GM15510 (cell line): ENCODE data around the gene HAVCR2.
A peak's percentile ranks its signal among the peaks of the same experiment; 100 is the strongest.

Experiments used
- POLR2A ChIP-seq: IDR thresholded peaks from 3 replicates; pipeline ENCODE4 v1.6.1; 2011; ENCODE audit warnings: borderline replicate concordance; ENCODE audit not compliant: insufficient read length; ENCODE audit errors: extremely low read depth

HAVCR2 gene

DNA sequence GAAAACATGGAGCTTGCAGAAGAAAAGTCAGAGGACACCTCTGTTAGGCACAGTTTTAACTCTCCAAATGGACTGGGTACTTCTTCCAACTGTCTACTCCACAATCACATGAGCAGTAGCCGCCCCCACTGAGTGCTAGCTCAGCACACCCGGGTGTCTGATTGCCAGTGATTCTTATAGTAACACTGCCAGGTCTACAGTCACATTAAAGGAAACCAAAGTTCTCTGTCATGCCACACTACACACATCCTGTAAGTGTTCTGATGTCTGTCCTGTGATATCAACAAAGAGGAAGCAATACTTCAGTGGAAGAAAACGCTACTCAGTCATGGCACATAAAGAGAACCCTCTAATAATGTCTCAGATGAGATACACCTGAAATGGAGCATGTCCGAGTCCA lies at the start of gene HAVCR2:
Gene HAVCR2, minus strand, starts transcription at position 69 of the 400 bp plus-strand sequence. Its CDS starts 61 bp downstream, at position 8.
- no peak for TF ChIP-seq POLR2A

DNA sequence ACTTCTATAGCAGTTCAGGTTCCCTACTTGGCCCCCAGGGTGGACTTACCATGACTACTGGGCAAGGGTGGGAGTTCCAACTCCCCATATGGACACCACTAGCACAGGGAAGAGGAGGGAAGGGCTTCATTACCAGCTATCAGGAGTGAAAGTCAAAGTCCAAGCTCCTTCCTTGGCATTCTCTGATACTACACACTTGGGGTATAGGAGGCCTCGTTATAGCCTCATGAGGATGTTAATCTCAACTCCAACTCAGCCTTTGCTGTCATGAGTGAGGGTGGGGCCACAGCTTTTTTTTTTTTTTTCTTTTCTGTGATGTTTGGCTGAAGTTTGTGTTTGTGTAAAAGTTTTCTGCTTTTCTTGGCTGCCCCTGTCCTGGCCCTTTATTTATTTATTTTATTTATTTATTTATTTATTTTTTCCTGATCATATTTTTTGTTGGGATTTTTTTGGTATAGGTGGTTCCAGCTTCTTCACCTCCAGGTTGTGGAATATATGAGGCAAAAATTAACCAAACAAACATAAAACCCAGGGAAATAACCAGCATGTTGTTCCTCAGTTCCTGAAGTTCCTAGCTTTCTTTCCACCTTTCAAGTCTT lies 48.5 kb upstream of the HAVCR2 start:
- TF ChIP-seq POLR2A, result no peak

DNA sequence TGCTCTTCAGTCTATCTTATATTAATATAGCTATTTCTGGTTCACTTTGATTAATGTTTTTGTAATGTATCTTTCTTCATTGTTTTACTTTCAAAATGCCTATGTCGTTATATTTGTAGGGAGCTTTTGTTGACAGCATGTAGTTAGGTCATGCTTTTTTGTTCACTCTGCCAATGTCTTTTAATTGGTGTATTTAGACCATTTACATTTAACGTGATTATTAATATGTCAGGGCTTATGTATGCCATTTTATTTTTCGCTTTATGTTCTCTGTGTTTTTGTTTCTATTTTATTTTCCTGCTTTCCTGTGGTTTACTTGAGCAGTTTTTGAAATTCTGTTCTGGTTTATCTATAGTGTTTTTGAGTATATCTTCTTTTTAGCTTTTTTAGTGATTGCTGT lies 46.5 kb upstream of the HAVCR2 start:
- TF ChIP-seq POLR2A, result no peak

DNA sequence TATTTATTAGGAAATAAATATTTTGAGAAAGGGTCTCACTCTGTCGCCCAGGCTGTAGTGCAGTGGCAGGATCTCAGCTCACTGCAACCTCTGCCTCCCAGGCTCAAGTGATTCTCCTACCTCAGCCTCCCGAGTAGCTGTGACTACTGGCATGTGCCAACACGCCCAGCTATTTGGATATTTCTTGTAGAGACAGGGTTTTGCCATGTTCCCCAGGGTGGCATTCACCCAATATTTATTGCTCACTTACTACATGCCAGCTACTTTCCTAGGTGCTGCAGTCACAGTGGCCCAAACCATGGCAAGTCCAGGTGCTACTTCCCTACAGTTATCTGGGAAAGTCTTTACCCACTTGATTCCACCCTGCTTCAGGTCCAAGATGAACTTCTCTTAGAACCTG lies 42.2 kb upstream of the HAVCR2 start:
- TF ChIP-seq POLR2A, result no peak

DNA sequence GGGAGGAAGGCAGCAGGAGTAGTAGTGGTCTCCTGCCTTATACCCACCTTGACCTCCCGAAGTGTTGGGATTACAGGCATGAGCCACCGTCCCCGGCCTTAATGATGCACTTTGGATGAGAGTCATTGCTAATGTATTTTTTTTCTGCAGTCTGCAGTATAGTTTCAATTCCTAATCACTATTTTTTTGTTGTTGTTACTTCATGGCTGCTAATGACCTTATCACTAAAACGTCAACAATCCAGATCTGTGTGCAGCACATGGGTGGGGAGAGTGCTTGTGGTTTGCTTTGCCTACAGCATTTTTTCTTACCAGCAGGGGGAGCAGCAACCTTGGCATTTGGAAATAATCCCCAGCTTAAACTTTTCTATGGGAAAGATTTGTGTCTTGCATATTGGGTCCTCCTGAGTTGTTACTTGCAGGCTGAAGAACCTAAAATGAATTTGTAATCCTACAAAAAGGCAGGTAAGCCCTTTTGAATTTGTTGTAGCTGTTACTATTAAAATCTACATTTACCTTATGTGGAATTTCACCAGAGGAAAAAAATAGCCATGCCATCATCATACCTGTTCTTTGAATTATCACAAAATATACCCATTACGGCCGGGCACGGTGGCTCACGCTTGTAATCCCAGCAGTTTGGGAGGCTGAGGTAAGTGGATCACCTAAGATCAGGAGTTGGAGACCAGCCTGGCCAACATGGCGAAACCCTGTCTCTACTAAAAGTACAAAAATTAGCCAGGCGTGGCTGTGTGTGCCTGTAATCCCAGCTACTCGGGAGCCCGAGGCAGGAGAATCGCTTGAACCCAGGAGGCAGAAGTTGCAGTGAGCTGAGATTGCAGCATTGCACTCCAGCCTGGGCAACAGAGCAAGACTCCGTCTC lies 40.1 kb upstream of the HAVCR2 start:
- TF ChIP-seq POLR2A, result no peak

DNA sequence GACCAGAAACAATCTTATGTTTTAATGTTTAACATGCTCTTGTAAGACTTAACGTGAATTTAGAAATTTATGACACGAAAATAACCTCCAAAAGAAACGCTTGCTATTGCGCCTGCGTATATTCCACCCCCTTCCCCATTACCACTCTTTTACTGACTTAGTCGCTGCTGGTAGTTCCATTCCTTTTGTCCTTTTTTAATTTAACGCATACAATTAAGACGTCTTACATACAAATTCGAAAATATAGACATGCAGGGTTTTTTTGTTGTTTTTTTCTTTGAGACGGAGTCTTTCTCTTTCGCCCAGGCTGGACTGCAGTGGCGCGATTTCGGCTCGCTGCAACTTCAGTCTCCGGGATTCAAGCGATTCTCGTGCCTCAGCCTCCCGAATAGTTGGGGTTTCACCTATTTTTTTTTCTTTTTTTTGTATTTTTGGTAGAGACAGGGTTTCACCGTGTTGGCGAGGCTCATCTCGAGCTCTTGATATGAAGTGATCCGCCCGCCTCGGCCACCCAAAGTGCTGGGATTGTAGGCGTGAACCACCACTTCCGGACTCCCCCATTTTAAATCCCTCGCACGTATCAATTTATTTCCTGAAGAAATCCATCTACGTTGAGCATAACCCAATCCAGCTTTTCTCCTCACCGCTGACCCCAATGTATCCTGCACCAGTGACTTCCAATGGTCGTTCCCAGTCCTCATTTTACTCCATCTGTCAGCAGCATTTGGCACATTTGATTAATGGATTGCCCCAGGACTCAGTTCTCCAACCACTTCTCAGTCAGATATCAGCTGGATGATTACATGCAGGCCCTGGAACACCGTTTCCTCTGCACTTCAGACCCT lies 34.5 kb upstream of the HAVCR2 start:
- TF ChIP-seq POLR2A, result no peak

DNA sequence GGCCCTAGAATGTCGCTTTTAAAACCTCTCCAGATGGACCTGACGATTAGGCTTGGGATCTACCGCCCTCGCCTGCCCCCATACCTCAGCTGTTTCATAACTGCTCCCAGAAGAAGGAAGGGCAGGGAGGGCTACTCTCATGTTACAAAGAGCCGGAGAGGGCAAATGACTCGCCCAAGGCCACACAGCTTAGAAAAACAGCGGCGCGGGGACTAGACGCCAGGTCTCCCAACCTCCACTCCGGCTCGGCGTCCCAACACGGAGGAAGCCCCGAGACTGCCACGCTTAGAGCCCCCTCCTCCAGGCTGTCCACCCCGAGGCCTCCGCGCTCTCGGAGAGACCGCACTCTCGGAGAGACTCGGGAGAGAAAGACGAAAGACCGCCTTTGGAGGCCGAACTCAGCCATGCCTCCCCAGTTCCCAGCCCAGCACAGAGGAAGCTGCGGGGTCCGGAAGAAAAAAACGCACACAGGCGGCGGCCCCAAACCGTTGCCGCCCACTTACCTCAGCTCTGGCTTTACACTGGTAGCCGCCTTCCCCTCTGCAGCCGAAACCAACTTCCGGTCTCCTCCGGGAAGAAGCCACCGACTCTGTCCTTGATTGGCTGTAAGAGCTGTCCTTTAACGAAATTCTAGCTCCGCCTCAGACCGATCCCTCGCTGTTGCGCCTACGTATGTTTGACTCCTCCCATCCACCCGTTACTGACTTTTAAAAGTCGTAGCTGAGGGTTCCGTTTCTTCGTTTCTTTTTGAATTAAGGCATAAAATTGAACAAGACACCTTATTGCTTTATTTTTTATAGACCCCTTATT lies 33.7 kb upstream of the HAVCR2 start, which contains the start of gene MED7:
Gene MED7, minus strand, starts transcription at position 549 of the 810 bp plus-strand sequence. CDS start 3,434 bp downstream, outside the sequence.
- TF ChIP-seq POLR2A, result peak; percentile 88

DNA sequence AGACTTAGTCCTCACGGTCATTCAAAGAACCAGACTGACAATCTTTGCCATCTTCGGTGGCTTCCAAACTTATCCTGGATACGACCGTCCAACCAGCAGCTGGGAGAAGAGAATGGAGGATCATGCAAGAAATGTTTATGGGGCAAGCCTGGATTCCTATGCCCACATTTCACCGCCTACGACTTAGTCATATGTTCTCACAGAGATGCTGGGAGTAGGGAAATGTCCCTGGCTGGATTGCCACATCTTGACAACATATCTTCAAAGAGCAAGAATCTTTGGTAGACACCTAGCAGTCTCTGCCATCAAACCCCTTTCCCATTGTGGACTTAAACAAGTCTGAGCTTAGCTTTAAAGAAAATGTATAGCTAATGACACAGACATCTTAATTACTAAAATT lies 28.8 kb upstream of the HAVCR2 start:
- TF ChIP-seq POLR2A, result no peak

DNA sequence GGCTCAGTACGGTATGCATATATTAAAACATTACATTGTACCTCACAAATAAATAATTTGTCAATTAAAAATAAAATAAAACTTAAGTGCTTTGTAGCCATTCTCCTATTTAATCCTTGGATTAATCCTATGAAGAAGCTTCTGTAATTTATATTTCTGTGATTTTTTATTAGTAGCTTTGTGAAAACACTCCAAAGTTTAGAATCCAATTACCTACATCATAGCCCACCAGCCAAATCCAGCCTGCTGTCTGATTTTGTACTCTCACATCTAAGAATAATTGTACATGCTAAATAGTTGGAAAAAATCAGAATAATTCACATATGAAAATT lies 23.4 kb upstream of the HAVCR2 start:
- TF ChIP-seq POLR2A, result no peak

DNA sequence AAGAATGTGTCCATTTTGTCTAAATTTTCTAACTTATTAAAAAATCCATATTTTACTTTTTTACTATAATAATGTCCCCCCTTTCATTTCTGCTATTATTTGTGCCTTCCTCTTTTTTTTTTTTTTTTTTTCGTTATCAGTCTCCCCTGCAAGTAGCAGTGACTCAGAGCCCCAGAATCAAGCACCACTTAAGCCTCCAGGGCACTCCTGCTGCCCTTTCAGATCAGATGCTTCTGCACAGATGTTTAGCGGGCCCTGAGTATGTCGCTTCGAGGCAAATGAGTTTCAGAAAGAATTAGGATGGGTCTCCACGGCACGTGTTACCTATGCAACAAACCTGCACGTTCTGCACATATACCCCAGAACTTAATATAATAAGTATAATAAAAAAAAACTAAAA lies 22.1 kb upstream of the HAVCR2 start:
- TF ChIP-seq POLR2A, result no peak

DNA sequence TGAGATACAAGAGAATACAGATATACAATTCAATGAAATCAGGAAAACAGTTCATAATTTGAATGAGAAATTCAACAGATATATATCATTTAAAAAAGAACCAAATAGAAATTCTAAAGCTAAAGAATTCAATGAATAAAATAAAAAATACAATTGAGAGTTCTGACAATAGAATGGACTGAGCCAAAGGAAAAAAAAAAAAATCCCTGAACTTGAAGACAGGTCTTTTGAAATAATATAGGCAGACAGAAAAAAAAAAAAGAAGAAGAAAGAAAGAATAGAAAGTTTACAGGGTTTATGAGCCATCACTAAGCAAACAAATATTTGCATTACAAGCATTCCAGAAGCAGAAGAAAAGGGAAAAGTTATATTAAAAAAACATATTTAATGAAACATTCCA lies 12.9 kb upstream of the HAVCR2 start:
- no peak for TF ChIP-seq POLR2A

DNA sequence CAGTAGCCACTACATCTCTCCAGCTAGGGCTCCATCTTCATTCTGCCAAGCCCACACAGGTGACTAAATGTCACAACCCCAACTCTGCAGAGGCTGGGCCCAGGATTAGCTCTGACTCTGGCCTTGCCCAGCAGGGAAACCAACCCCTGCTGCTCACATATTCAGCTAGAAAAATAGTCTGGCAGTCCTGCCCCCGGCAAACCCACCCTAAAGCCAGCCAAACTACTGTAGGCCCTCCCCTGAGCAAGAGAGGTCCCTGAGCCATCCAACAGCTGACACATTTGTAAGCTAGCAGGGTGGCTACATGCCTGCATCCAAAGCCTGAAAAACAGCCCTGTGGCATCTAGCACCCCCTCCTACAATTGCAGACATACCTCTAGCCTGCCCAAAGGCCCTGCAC lies 11.3 kb upstream of the HAVCR2 start:
- no peak for TF ChIP-seq POLR2A

DNA sequence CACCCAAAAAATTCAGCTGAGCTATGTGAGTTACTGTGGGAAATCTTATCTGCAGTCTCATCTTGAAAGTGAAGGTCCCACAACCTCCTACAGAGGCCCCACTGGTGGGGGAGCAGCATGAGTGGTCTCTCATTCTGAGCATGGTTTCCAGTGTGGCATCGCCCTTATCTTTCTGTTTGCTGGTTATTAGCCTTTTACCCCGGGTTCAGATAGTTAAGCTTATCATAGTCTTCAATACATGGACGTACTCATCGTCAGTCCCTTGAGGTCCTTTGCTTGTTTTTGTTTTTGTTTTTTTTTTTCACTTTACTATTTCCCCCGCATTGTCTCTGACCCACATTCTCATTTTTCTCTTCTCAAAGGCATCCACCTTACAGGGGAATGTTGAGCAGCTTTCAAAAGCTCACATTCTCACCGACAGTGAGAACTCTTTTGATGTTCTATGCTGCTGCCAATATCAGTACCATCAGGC lies 7.7 kb upstream of the HAVCR2 start:
- TF ChIP-seq POLR2A, result no peak

DNA sequence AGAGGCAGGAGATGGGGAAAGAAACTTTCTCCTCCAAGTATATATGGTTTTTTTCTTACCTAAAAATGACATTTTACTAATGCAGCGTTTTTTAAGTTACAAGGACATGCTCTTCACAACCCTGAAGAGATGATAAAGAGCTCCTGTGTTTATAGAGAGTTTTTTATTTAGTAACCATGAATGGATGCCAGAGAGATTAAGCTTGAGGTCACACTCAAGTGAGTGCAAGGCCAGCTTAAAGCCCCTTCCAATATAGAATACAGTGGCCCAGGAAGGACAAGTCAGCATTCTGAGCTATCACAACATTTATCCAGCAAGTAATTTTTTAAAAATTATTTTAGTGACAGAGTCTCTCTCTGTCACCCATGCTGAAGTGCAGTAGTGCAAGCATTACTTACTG lies 6.7 kb upstream of the HAVCR2 start:
- no peak for TF ChIP-seq POLR2A
